AML-193 (cell line): ENCODE data around the gene PLSCR1.

Source experiments
- DNase-seq, 2 experiments: peaks; one replicate each; lab custom pipeline; 2025; lab: John Stamatoyannopoulos, UW

Gene PLSCR1, protein sequence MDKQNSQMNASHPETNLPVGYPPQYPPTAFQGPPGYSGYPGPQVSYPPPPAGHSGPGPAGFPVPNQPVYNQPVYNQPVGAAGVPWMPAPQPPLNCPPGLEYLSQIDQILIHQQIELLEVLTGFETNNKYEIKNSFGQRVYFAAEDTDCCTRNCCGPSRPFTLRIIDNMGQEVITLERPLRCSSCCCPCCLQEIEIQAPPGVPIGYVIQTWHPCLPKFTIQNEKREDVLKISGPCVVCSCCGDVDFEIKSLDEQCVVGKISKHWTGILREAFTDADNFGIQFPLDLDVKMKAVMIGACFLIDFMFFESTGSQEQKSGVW

DNA sequence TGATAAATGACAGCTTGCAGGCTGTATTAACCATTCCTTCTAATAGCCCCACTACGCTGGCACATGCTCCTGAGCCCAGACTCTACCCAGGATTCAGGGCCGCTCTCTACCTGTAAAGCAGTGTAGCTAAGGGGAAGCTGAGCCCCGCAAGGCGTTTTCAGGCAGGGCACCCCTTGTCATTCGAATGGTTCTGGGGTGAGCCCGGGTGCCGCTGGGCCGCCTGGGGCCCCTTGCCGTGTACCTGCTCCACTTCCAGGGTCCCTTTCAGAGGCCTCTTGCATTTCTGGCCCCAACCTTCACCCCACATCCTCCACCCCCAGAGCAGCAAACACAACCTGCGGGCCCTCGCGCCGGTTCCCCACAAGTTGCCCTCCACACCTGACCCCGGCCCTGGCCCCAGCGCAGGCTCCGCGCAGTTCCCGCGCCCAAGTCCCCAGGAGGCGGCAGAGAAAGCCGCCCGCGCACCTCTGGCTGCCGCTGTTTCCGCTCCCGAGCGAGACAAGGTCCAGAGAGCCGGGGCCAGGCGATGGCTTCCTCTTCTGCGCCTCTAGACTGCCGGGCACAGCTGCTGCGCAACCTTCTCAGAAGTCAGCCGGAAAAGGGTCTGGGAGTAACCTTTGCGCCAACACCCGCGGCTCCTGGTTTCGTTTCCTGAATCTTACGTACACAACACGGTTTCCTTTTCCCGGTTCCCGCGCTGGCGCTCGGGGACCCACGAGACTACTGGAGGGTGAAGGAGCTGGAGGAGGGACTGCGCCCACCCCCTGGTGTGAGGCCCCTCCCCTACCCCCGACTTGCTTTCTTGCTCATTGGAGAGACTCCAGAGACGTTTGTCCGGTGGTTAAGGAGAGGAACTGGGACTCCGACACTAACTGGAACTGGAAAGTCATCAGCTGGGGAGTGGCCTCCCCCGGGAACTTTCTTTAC lies at the start of gene PLSCR1:
Gene PLSCR1 (minus strand): TSS at position 606 of the 927 bp plus-strand sequence. CDS start 8,055 bp downstream, outside the sequence.
- peak; percentile 97 to 98 for DNase-seq

DNA sequence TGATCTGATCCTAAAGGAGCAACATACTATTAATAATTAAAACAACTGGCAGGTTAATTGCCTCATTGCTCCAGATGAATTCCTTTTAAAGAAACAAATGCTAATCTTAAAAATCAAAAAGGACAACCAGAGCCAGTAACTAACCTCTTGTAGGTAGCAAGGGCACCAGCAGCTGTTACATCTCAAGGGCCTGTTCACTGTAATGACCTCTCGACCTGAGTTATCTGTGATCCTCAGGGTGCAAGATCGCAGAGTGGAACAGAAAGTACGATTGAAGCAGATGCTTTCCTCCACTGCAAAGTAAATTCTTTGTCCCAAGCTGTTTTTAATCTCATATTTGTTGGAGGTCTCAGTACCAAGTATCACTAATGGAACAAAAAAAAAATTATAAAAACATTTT lies 49.4 kb upstream of the PLSCR1 start:
- DNase-seq: no peak

DNA sequence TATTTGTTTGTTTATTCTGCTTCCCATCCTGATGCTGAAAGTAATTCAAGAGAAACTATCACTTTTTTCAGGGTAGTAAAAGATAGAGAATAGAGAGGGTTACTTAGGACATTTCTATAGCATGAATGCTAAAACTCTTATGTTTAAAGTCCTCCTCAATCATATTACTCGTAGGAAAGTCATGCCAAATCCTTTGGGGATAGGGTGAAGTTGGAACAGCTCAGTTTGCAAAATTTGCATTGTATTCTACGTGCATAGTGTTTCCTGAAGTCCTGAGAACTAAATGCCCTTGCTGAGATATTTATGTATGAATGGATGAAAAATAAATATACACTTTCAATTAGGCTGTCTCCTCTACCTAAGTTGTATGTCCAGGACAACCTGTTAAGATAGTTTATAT lies 46.1 kb upstream of the PLSCR1 start:
- DNase-seq: no peak

DNA sequence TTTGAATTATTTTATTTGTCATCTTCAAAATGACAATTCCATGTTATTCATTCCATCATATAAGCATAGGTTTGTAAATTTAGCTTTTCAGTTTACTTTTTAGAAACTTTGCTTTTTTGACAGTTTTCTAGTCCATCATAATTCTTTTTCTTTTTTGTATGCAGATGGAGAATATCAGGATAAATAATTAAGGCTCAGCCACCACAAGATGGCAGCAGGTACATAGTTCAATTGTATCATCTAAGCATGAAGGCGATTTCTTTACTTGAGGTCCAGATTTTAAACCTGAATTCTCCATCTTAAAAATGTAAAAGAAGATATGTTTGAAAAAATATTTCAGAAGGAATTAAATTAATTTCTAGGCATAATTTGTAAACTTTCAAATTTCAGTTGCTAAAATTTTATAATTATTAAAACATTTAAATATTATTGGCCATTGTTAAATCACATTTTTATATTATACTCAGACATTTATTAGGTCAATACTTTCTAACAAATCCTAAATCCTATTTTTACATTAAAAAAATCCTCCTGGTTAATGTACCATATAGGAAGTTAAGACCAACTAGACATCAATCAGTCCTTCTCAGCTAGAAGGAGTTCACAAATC lies 45.6 kb upstream of the PLSCR1 start:
- peak; percentile 40 to 63 for DNase-seq

DNA sequence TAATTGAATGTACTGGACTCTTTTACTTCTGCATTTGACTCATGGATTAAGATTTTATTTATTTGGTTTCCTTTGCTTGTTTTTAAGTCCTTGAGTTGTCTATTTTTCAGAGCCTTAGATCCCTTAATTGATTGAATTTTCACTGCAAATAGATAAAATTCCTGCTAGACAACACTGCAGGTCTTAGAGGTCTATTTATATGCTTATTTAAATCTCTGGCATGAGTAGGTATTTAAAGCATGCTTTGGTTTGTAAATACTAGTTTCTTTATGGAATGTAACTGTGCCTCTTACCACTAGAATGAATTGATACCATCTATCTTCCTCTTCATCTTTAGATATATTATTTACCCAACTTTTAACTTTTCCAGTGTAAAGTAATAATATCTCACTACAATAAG lies 40.7 kb upstream of the PLSCR1 start:
- DNase-seq: no peak

DNA sequence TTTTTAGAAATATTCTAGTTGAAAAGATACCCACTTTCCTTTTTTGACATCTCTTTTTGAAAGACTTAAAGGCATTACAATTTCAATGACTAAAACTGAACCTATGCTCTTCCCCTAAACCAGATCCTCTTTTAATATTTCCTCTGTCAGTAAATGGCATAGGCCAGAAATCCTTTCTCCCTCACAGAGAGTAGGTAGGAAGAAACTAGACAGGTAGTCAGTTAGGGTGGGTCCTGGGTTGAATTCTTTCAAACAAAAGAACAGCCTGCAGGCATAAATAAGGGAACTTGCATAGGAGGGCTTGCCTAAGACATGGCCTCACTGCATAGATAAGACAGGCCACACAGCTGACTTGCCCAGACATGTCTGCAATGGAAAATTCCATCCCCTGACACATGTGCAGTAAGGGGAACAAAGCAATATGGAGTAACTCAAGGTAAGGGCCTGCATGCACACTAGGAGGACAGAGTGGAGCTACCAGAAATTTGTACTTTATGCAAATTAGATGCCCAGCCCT lies 37.6 kb upstream of the PLSCR1 start:
- DNase-seq: peak; percentile 34 to 46

DNA sequence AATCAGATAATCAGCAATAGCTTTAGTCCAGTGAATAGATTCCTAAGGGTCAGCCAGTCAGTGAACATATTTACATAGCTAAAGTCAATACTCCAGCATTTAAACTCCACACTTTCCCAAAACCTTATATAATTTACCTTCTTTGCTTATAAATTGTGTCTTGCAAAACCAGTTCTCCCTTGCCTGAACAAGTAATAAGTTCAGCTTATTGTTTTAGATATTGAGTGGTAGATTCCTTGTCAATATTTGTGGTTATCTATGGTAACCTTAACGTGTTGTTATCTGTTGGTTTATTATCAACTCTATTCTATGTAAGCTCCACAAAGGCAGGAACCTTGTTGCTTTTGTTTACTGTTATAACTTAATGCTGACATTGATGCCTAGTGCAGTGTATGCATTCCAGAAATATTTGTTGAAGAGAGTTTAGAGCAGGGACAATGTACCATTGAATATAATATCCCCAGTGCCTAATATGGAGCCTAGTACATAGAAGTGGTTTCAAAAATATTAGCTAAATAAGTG lies 36.7 kb upstream of the PLSCR1 start:
- DNase-seq: no peak

DNA sequence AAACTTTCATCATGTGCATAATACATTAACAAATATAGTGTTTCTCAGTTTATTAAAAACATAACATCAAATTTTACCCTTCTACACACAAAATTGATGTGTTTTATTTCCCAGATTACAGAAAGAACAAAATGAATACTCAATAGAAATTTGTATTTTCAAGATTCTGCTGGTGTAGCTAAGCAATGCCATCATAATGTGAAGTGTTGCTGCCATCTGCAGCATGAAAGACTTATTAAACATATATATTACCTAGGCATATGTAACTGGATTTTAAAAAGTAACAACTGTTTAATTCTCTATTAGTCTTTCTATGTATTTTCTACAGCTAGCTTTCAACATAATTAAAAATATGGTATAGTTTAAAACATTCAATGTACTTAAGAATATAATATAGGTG lies 33.3 kb upstream of the PLSCR1 start:
- peak; percentile 74 to 75 for DNase-seq

DNA sequence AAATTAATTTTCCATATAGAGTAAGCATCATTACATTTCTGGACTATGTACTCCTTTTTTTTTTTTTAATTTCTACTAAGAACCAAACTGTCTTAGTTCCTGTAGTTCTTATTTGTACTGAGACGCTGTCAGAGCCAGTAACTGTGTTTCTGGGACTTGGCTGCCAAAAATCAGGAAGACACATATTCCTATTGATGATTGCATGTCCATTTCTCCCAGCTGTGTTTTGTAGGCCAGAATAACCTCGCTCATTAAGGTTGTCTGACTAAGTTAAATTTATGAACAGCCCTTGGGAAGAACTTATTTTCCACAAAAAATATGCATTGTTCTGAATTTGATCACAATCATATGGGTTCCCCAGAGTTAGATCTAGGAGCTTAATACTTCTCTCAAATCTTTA lies 31.2 kb upstream of the PLSCR1 start:
- DNase-seq: no peak

DNA sequence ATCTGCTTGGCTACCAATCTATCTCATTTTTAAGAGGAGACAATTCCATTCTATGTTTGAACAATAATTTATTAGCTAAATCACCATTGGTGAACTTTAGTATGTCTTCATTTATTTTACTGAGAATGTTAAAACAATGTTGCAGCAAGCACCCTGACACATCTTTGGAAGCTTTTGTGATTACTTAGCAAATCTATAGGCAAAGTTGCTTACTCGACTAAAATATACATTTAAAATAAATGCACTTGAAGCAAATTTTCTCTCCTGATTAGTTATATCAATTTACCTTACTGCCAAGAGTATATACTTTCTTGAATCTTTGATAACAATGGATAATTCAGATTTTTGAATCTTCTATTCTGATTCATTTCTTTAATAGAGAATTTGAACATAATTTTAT lies 29.8 kb upstream of the PLSCR1 start:
- DNase-seq: no peak

DNA sequence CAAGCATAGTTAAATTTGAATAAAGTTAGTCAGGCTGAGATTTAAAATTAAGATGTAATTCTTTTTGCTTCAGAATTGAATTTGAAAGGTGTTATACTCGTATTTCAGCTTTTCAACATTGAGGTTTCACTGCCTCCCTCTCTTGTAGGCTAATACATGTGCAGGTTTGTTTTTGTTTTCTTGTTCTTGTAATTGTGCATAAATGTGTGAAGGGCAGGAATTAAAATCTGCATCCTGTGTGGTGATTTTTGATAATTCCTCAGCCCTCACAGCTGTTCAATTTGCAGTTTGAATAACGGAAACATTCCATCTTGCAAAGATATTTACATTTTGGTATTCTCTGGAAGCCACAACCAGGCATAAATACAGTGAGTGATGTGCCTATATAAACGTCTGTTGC lies 24.9 kb upstream of the PLSCR1 start:
- no peak for DNase-seq

DNA sequence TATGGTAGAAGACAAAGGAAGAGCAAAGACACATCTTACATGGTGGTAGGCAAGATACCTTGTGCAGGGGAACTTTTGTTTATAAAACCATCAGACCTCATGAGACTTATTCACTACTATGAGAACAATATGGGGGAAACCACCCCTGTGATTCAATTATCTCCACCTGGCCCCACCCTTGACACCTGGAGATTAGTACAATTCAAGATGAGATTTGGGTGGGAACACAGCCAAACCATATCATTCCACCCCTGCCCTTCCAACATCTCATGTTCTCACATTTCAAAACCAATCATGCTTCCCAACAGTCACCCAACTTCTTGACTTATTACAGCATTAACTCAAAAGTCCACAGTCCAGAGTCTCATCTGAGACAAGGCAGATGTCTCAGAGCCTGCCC lies 21.7 kb upstream of the PLSCR1 start:
- no peak for DNase-seq

DNA sequence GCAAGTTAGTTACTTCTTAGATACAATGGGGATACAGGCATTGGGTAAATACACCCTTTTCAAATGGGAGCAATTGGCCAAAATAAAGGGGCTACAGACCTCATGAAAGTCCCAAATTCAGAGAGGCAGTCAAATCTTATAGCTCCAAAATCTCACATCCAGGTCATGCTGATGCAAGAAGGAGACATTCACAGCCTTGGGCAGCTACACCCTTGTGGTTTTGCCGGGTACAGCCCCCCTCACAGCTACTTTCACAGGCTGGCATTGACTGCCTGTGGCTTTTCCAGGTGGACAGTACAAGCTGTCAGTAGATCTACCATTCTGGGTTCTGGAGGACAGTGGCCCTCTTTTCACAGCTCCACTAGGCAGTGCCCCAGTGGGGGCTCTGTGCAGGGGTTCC lies 17.5 kb upstream of the PLSCR1 start:
- no peak for DNase-seq

DNA sequence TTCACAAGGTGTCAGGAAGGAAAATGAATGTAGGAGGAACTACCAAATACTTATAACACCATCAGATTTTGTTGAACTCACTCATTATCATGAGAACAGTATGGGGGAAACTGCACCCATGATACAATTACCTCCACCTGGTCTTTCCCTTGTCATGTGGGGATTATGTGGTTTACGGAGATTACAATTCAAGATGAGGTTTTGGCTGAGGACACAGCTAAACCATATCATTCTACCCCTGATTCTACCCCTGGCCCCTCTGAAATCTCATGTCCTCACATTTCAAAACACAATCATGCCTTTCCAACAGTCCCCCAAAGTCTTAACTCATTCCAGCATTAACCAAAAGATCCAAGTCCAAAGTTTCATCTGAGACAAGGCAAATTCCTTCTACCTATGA lies 17.1 kb upstream of the PLSCR1 start:
- DNase-seq: no peak

DNA sequence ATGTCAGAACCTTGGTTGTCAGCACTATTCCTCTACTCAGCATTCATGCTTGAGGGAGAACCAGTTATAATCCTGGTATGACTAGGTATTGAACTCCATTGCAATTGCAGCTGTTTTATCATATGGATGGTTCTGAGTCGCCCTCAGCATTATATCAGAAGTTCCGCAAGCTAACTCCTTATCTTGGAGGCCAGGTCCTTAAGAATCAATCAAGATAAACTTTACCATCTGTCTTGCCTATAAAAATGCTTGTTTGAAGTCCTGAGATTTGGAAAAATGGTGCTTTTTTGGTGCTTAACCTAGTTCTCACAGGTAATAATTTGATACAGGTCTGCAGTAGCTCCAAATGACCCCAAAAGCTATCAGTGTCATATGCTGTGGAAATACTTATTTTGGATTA lies 16.3 kb upstream of the PLSCR1 start:
- no peak for DNase-seq

DNA sequence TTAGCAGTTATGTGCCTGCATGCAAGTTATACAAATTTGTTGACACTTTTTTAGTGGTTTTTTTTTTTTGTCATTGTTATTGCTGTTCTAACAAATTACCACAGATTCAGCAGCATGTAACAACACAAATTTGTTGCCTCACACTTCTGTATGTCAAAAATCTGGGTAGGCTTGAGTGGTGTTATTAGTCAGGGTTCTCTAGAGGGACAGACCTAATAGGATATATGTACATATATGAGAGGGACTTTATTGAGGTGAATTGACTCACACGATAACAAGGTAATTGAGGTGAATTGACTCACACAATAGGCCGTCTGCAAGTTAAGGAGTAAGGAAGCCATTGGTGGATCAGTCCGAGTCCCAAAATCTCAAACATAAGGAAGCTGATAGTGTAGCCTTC lies 15.0 kb upstream of the PLSCR1 start:
- no peak for DNase-seq

DNA sequence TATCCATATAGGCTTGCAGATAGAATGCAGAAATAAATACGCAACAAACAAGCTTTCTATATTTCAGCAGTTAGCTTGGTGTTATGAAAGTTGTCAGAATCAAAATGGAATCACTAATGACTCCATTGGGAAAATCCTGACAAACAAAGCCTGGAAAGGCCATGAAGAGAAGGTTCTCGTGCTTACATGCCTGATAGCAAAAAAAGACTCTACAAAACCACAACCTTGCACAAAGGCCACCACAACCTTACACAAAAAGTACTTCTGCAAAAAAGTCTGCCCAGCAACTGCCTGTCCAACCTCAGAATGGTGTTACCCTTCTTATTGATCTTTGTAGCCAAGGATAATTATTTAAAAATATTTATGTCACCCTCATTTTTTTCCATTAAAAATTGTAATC lies 14.4 kb upstream of the PLSCR1 start:
- DNase-seq: peak; percentile 90 to 93

DNA sequence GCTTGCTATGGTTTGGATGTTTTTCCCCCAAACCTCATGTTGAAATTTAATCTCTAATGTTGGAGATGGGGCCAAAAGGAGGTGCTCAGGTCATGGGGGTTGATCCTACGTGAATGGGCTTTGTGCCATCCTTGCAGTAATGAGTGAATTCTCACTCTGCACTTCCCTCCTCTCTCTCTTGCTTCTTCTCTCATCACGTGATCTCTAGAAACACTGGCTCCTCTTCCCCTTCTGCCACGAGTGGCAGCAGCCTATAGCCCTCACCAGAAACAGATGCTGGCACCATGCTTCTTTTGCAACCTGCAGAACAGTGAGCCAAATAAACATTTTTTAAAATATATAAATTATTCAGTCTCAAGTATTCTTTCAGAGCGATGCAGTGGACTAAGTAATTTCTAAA lies 13.3 kb upstream of the PLSCR1 start:
- no peak for DNase-seq

DNA sequence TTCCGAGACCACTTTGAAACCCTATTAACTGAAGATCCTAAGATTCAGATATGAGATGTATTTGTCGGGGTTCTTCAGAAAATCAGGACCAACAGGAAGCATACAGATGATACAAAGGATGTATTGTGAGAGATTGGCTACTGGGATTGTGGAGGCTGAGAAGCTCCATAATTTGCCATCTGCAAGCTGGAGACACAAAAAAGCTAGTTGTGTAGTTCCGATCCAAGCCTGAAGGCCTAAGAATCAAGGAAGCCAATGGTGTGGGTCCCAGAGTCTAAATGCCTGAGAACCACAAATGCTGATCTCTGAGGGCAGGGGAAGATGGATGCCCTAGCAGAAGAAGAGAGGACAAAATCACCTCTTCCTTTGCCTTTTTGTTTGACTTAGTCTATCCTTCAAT lies 10.9 kb upstream of the PLSCR1 start:
- DNase-seq: no peak

DNA sequence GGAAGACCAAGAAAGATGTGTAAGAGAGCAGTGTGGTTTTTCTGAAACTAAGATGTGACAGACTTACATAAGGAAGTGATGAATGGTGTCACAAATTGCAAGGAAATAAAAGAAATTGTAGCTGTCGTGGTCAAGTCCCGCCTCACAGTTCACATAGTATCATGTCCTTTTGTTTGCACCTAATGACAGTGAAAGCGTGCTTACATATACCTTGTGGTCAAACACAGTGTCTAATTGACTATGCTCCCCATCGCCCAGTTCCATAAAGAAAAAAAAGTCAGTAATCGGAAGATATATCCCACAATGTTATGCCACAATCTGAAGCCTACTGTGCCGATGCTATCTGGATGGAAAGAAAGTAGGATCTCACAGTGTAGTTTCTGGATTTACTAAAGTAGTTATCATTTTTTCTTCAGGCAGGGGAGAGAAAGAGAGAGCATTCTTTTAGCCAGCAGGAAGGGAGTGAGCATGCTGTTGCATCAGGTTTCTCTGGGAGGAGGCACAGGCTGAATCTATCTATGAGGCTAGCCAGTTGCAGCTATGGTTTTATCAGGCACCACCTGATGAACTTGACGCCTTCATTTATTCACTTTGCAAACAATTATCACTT lies 9.8 kb upstream of the PLSCR1 start:
- peak; percentile 49 to 54 for DNase-seq

DNA sequence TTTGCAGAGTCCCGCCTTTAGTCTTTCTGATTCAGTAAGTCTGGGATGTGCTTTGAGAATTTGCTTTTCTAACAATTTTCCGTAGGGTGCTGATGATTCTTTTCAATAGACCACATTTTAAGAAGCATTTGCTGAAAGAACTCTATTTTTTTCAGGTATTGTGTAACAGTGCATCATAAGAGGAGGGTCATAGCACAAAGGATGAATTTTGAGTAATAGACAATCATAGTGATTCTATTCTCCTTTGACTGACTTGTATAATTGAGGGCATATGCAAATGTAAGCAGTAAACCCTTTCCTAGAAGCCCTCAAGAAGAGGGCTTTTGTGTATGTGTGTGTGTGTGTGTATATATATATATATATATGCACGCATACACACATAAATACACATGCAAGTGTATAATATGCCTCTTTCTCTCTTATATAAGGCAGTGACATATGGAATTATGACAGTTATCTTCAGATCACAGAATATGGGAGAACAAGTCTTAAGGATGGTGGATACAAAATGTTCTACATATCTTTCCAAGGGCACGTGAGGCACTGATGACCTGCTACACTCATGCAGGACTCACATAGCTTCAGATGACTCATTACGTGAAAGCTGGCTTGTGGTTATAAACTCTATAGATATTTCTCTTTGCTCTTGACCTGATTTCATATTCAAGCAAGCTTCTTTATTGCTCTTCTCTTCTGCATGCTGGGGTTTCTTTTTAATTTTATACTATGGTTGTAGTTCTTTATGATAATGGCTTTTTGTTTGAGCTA lies 6.5 kb upstream of the PLSCR1 start:
- no peak for DNase-seq
